C4-2B (cell line): Measurements from ENCODE around the gene TBC1D25.

ENCODE experiments used
- CTCF ChIP-seq: fragments of 450-650 bp; conservative IDR thresholded peaks from 2 replicates; pipeline ENCODE4 v1.5.1; 2017; ENCODE audit warnings: mild to moderate bottlenecking
- ZFX ChIP-seq: fragments of 450-650 bp; IDR thresholded peaks from 2 replicates; pipeline ENCODE4 v1.6.1; 2017

GRCh38 chrX:48539345-48540027 is at the start of gene TBC1D25:
- TF ChIP-seq CTCF (peak; percentile 47), ZFX (no peak)
